H54 (cell line): ENCODE measurements around the gene KCNQ1.

Source experiments
- DNase-seq: peaks from one replicate; pipeline ENCODE4 v3.0.0; 2011; ENCODE audit warnings: low spot score, mixed read lengths; ENCODE audit not compliant: insufficient read length
- FAIRE-seq: peaks from 3 replicates; lab custom pipeline; 2011; peaks lifted over from hg19 to GRCh38; lab: Jason Lieb, UNC
- POLR2A ChIP-seq: IDR thresholded peaks from 2 replicates; pipeline ENCODE4 v1.6.1; 2011; ENCODE audit warnings: low read depth, mild to moderate bottlenecking, low read length

The KCNQ1 gene

DNA sequence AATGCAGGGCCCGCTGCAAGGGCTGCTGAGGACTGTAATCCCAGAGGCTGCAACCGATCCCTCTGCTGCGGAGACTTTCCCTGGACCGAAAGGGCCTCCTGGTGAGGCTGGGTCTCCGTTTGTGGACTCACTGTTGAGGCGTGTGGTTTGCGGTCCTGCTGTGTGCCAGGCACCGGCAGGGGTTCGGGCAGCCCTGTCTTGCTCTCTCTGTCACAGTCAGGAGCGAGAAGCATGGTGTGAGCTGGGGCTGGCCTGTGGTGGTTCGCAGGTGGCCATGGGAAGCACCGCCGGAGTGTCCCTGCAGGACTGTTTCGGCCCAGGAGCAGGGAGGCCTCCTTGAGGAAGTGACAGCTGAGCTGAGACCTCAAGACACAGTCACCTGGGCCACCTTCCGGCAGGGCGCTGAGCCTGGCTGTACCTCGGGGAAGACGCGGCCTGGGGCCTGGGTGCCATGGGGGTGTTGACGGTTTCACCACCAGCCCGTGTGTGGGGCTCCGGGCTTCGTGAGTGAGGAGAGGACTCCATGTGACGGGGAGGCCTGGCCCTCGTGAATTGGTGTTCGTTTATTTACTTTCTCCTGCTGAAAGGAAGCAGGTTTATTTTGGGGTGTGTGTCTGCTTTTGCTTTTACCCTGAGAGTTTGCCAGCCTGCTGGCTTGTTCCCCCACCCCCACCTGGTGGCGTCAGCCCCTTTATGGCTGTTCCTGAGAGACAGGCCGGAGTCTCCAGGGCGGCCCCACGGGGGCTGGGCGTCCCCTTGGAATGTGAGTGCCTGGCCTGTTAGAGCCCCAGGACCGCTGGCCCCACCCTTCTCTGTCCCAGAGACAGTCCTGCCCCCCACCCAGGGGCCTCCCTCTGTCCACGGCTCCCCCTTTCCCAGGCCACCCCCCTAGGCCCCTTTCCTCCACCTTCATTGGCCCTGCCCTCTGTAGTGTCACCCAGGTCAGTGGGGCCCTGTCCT, 132.5 kb downstream of the KCNQ1 start:
- DNase-seq (no peak), FAIRE-seq (no peak)
- TF ChIP-seq POLR2A, result no peak

DNA sequence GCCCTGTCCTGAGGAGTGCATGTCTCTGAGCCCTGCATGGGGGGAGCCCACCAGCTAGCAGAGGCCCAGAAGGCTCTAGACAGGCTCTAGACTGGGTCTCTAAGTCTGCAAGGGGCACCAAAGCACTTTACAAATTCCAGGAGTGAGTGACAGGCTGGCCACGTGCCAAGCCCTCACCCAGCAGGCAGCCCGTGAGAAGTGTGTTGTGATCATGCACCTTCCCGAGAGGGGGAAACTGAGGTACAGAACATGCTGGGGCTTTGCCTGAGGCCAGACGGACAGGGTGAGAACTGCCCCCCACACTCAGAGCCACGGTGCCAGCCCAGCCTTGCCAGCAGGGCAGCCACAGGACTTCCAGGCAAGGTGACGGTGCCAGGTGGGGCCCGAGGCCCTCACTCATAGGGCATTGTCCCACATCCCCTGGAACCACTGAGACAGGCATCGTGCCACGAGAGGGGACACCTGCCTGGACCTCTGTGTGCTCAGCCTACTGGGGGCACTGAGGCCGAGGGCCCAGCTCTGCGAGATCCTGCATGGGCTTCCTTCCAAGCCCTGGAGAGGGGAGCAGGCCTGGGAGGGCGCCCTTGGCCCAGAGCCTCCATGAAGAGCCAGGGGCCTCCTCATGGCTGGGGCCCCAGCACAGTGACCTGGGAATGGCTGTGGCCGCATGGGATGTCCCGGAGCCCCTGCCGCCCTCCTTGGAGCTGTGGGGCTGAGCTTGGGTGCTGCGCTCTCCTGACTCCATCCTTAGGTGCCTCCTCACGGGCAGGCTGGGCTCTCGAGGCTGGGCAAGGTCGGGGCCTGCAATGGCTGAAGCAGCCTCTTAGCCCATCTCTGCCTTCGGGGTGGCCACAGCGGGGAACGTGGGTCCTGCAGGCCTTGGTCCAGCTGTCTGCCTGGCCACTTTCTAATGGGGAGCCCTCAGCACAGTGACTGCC, 133.5 kb downstream of the KCNQ1 start:
- TF ChIP-seq POLR2A, result no peak
- no peak for DNase-seq
- no peak for FAIRE-seq

DNA sequence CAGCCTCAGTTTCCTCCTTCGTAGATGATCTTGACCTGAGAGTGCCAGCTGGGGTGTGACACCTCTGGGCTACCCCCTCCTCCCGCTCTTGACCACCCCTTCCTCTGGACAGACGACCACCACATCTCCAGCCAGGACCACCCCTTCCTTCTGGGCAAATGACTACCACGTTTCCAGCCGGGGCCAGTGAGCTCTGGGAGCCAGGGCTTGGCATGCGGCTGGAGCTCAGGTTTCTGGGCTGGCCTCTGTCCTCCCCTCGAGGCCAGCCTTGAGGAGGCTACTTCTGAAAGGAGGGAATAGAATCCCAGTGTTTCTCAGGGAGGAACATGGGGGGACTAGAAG, 134.1 kb downstream of the KCNQ1 start:
- no peak for DNase-seq
- no peak for TF ChIP-seq POLR2A
- FAIRE-seq, result no peak

DNA sequence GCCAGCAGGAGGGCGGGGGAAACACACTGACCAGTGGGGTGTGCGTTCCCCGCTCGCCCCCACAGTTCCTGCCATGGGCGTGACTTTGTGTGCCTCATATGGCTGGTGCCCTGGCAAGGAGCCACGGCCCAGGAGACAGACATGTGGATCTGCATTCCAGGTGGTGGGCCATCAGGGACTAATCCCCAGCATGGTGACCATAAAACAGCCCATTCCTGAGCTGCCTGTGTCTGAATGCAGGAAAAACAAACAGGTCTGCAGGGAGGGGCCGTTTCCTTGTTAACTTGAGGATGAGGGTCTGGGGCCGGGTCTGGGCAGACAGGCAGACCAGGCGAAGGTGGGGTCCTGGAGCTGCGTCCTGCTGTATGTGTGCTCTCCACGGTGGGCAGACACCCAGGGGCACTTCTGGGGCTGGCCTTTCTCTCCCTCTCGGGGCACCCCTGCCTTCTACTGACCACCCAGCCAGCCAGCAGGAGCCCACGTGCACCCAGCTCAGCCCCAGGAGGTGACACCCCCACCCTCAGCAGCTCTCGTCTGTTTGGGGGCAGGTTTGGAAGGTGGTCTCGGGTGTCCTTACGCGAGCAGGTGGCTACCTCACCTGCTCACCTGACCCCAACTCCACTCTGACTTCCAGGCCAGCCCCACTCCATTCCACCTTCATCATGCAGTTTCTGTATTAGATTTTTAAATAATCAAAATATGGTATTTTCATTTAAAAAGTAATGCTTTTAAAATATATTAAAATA, 134.7 kb downstream of the KCNQ1 start:
- DNase-seq (no peak), FAIRE-seq (no peak)

DNA sequence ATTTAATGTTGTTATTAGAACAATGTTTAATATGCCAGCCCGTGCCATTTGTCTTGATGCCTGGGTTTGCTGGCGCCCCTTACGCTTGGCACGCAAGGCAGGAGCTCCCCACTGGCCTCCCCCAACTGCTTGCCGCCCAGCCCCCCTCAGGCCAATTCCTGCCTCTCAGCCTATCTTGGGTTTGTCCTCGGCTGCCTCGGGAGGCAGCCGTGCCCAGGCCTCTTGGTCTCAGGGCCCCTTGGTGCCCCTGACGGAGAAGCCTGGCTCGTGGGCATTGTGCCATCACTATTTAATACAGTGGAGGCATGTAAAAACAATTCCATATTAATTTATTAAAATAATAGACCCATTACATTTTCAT, 135.2 kb downstream of the KCNQ1 start:
- FAIRE-seq, result no peak
- DNase-seq, result no peak
- TF ChIP-seq POLR2A, result no peak

More for the DNA sequence above, 134.7 kb downstream of the KCNQ1 start:
- no peak for TF ChIP-seq POLR2A

DNA sequence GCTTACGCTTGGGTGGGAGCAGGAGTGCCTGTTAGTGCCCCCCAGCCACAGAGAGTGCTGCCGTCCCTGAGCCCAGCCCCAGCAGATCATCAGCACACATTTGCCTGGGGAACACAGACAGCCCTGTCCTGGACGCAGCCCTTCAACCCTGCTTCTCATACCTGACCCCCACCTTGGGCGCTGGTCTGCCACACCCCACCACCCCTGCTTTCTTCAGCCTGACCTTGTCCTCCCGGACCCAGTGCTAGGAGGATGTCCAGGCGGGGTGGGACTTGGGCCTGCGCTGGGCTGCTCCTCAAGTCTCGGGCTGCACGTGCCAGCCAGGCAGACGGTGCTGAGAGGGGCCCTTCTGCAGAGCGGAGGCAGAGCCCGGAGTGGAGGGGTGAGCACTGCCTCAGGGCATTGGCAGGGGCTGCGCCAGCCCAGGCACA, 135.8 kb downstream of the KCNQ1 start:
- TF ChIP-seq POLR2A, result no peak
- no peak for FAIRE-seq
- no peak for DNase-seq

DNA sequence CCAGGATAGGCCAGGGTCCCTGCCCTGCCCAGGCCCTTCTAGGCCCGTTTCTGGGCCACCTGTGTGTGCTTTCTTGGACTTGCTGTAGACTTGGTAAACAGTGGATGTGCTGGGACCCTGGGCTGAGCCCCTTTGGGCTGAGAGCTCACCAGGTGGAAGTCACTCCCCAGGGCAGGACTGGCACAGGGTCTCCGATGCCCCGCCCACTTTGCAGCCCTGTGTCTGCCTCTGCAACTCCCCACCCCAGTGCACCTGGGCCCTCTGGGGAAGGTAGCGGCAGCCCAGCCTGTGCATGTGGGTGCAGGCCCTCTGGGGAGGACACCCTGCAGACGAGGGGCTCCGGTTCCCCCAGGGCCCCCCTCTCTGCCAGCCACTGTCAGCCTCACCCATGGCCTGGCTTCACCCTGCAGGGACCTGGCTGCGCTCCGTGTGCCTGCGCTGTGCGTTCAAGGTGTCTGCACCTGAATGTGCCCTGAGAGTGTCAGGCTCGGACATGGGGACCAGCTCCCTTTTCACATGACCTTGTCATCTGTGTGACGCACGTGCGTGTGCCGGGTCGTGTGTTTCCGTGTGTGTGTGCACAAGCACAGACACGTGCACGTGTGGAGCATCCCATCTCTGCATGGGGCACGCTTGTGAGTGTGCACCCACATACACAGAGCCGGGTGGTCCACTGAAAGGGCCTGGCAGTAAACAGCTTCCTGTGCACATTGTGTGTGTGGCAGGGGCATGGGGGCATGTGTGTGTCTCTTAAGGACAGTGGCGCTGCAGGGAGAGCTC, 136.5 kb downstream of the KCNQ1 start:
- FAIRE-seq, result no peak
- no peak for DNase-seq
- TF ChIP-seq POLR2A, result no peak

DNA sequence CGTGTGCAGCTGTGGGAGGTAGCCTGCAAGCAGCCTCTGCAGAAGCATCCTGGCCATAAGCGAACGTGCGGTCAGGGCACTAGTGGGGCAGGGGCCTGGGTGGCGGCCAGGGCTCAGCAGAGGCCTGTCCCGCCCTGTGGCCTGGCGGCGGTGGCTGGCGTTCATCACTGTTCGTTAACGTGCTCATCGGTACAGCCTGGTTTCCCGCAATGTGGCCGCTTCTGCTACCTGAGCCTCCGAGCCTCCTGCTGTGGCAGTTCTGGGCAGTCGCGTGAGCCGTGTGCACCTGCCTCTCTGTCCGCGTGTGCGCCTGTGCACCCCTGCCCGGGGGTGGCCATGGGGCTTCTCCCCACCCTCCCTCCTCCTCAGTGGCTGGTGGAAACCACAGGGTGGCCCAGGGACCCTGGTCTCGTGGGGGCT, 137.1 kb downstream of the KCNQ1 start:
- no peak for TF ChIP-seq POLR2A
- DNase-seq, result no peak
- FAIRE-seq, result no peak

DNA sequence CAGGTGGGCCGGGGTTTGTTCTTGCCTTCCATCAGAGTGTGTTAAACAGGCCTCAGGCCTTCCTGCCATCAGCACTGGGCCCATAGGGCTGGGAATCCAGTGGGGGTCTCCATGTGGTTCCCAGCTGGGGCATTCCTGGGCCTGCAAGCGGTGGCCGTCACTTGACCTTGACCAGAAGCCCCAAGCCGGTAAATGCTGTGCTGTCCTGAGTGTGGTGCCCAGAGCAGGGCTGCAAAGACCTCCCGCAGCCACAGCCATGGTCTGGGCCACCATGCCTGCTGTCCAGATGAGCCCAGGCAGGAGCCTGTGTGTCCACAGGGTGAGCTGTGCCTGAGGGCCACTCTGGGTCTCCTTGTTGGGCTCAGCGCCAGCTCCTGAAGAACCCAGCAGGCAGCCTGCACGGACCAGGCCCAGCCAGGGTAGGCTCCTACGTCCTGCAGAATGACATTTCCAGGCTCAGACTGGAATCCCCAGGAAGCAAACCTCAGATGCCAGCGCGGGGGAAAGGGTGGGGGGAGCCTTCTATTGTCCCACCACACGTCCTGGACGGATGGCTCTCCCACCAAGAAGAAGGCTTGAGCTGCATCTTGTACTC, 137.6 kb downstream of the KCNQ1 start:
- FAIRE-seq (no peak), DNase-seq (no peak)
- no peak for TF ChIP-seq POLR2A

DNA sequence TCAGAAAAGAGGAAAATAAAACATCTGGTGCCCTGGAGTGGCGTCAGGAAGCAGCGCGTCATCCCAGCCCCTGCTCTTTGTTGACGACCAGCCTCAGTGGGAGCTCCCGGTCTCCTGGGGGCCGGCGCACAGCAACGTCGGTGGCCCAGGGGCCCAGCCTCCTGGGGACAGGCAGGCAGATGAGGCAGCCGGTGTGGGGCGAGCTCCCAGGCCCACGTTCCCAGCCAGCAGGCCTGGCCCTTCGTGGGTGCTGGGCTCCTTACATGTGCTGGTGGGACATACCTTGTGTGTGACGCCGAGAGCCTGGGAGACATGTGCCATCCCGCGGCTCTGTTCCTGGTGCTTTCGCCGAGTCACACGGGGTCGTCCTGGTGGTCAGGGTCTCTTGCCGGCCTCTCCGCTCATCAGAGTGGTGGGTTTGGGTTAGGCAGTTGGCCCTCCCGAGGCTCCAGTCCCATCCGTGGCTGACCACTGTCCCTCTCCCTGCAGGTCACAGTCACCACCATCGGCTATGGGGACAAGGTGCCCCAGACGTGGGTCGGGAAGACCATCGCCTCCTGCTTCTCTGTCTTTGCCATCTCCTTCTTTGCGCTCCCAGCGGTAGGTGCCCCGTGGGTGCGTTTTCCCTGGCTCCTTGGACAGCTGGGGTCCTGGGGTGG, 138.3 kb downstream of the KCNQ1 start:
- DNase-seq (no peak), FAIRE-seq (no peak)

DNA sequence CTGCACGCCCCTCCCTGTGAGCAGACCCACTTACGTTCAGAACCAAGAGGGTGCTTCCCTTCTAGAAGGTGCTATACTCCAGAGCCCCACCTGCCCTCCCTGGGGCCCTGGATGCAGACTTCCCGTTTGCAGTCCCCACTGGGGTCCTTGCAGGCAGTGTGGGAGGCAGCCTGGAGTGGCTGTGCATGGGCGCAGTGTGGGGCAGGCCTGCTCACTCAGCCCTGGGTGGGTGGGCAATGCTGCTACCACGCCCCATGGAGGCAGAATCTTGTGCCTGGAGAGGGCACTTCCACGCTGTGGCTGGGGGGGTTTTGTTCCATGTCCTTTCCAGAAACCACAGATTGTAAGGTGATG, 138.8 kb downstream of the KCNQ1 start:
- no peak for DNase-seq
- no peak for FAIRE-seq
- no peak for TF ChIP-seq POLR2A

More for the DNA sequence above, 138.3 kb downstream of the KCNQ1 start:
- TF ChIP-seq POLR2A, result no peak

DNA sequence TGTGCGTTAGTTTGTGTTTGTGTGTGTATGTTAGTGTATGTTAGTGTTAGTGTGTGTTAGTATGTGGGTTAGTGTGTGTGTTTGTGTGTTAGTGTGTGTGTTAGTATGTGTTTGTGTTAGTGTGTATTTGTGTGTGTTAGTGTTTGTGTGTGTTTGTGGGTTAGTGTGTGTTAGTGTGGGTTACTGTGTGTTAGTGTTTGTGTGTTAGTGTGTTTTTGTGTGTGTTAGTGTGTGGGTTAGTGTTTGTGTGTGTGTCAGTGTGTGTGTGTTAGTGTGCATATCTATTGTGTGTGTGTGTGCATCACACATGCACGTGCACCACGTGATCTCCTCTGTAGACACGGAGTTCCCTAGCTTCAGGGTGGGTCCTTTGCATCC, 139.6 kb downstream of the KCNQ1 start:
- DNase-seq (no peak), FAIRE-seq (no peak)
- no peak for TF ChIP-seq POLR2A
